GM10248 (cell line): ENCODE data around the gene TPO.

Source experiments
- CTCF ChIA-PET: fragments of 300-600 bp; sonication (Branson Sonifier 250); formaldehyde crosslinking; extraction: SDS; loops from one replicate; lab custom pipeline; 2021; ENCODE audit warnings: antibody characterized with exemption; lab: Yijun Ruan, JAX
- POLR2A ChIA-PET: fragments of 350-650 bp; sonication (Branson Sonifier 250); formaldehyde crosslinking; extraction: SDS; loops from one replicate; lab custom pipeline; 2020; ENCODE audit warnings: antibody characterized with exemption; lab: Yijun Ruan, JAX
- DNase-seq: peaks from one replicate; pipeline ENCODE4 v3.0.0; 2012; ENCODE audit errors: extremely low spot score
- CTCF ChIP-seq: IDR thresholded peaks from 2 replicates; pipeline ENCODE4 v1.5.1; 2012; ENCODE audit warnings: mild to moderate bottlenecking, low read depth; ENCODE audit errors: extremely low read depth, missing control alignments, control extremely low read depth

TPO gene

GRCh38 chr2:1461507-1462390 lies 48.5 kb downstream of the TPO start:
- no peak for DNase-seq
- no peak for TF ChIP-seq CTCF
- ChIA-PET POLR2A (no interaction called here), CTCF (no interaction called here)

GRCh38 chr2:1462994-1463393 lies 49.7 kb downstream of the TPO start:
- no peak for DNase-seq
- POLR2A ChIA-PET: no interaction called here
- CTCF ChIA-PET: no interaction called here
- no peak for TF ChIP-seq CTCF

- ChIA-PET POLR2A (no interaction called here), CTCF (no interaction called here)
- DNase-seq: no peak
- no peak for TF ChIP-seq CTCF
These were observed 59.1 kb downstream of the TPO start for GRCh38 chr2:1472350-1472749.

DNA sequence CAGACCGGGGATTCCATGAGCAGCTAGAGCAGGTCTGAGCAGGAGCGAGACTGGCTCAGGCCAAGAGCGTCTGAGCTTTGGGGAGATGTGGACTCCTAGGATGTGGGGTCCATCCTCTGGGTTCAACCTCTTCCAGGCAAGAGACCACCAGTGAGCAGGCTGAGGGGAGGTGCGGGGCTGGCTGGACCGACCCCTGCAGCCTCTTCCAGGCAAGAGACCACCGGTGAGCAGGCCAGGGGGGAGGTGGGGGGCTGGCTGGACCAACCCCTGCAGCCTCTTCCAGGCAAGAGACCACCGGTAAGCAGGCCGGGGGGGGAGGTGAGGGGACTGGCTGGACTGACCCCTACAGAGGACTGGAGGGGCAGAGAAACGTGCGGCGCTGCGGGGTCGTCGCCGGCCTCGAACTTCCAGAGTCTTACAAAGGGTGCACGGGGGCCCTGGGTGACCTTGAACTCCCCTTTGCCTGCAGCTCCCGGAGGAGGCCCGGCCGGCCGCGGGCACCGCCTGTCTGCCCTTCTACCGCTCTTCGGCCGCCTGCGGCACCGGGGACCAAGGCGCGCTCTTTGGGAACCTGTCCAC lies 63.4 kb downstream of the TPO start:
- no peak for DNase-seq
- POLR2A ChIA-PET: no interaction called here
- TF ChIP-seq CTCF: no peak
- CTCF ChIA-PET: no interaction called here

DNA sequence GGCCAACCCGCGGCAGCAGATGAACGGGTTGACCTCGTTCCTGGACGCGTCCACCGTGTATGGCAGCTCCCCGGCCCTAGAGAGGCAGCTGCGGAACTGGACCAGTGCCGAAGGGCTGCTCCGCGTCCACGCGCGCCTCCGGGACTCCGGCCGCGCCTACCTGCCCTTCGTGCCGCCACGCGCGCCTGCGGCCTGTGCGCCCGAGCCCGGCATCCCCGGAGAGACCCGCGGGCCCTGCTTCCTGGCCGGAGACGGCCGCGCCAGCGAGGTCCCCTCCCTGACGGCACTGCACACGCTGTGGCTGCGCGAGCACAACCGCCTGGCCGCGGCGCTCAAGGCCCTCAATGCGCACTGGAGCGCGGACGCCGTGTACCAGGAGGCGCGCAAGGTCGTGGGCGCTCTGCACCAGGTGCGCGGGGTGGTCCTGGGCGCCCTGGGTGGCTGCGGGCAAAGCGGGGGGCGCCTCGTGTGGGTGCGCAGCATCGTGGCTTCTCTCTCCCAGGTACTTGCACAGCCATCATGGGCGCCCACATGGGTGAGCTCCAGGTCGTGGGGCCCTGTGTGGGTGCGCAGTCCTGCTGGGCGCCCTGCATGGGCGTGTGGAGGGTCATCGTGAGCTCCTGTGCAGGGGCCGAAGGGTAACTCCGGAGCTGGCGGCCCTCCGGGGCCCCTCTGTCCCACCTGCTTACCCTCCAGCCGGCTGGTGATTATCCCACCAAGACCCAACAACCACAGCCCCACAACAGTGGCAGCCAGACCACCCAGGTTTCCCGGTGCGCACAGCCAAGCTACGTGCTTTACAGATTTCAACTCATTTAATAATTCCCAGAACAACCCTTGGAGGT lies 64.2 kb downstream of the TPO start:
- ChIA-PET POLR2A (no interaction called here), CTCF (no interaction called here)
- no peak for TF ChIP-seq CTCF
- no peak for DNase-seq
